ENCODE data around the gene ZNF444.

The ZNF444 gene

GRCh38 chr19:56107626-56108351 lies 33.3 kb upstream of the ZNF444 start:
- no peak for DNase-seq

GRCh38 chr19:56108447-56109195 lies 32.5 kb upstream of the ZNF444 start:
- no peak for DNase-seq

- DNase-seq = no peak
Measured at GRCh38 chr19:56109226-56109625, 31.9 kb upstream of the ZNF444 start.

GRCh38 chr19:56110515-56111448 lies 30.3 kb upstream of the ZNF444 start:
- no peak for DNase-seq

- no peak for DNase-seq
Measured at GRCh38 chr19:56111601-56112312, 29.3 kb upstream of the ZNF444 start.

- no peak for DNase-seq
Measured at GRCh38 chr19:56112313-56112709, 28.8 kb upstream of the ZNF444 start.

GRCh38 chr19:56113074-56113632 lies 27.9 kb upstream of the ZNF444 start:
- no peak for DNase-seq

- no peak for DNase-seq
Measured at GRCh38 chr19:56114051-56114777, 26.9 kb upstream of the ZNF444 start.

GRCh38 chr19:56114778-56115110 lies 26.3 kb upstream of the ZNF444 start:
- DNase-seq = no peak

- DNase-seq = no peak
Measured at GRCh38 chr19:56115490-56115889, 25.6 kb upstream of the ZNF444 start.

GRCh38 chr19:56116606-56117005 lies 24.5 kb upstream of the ZNF444 start:
- DNase-seq = no peak

- no peak for DNase-seq
Measured at GRCh38 chr19:56117376-56117884, 23.7 kb upstream of the ZNF444 start.

- no peak for DNase-seq
Measured at GRCh38 chr19:56117889-56118288, 23.2 kb upstream of the ZNF444 start.

GRCh38 chr19:56118666-56119581 lies 22.2 kb upstream of the ZNF444 start:
- DNase-seq = no peak

- DNase-seq = no peak
Measured at GRCh38 chr19:56119582-56119978, 21.5 kb upstream of the ZNF444 start.

- no peak for DNase-seq
Measured at GRCh38 chr19:56120002-56120370, 21.1 kb upstream of the ZNF444 start.

GRCh38 chr19:56120371-56121179 lies 20.5 kb upstream of the ZNF444 start:
- DNase-seq = no peak

GRCh38 chr19:56121180-56122167 lies 19.6 kb upstream of the ZNF444 start, which contains the start of gene ZNF787:
ZNF787 (minus strand) TSS chr19:56121295; CDS start chr19:56103217, 18,078 bp downstream.
- peak; percentile 95 for DNase-seq

All from DMS79 (cell line).